Measurements from ENCODE around the gene ACP1.

The ACP1 gene

DNA sequence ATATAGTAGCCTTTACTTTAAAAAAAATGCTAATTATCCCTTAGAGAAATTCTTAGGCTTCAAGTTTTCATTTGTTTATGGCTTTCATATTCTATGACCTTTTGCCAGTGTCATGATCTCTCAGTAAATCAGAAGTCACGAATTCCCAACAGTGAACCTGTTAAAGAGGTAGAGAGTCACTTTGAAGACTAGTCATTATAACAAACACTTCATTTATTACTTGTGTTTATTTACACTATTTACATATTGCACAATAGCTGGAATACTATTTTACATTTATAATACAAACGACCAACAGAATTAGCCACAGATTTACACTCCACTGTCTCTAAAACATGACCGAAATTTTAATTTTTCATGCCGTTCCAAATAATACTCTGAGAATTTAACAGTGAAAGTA, 14.6 kb downstream of the ACP1 start:
- no peak overlapping the region for H4K8ac ChIP-seq (ENCODE audit: low read depth, low read length)
- H3K18ac ChIP-seq (ENCODE audit: low read length) = no peak overlapping the region
- H3K56ac ChIP-seq (ENCODE audit: low read length) = no peak overlapping the region
- WGBS (ENCODE audit: extremely low coverage, insufficient coverage, low lambda C conversion rate) = 100% methylated on average over 1 of the region's 4 CpGs
- H3K4me1 ChIP-seq (ENCODE audit: control insufficient read depth, low read depth, low read length) = peaks cover 6% of the 10 kb centered on the region
- DNase-seq = no peak
- no peaks in the 10 kb centered on the region for H3K27me3 ChIP-seq (ENCODE audit: insufficient read depth, low read length, poor library complexity)
- no peak overlapping the region for H3K23ac ChIP-seq (ENCODE audit: low read length)
- no peak overlapping the region for H2AK5ac ChIP-seq (ENCODE audit: low read length)
- H3K4me3 ChIP-seq (ENCODE audit: low read length) = no peak overlapping the region
- H3K4ac ChIP-seq (ENCODE audit: low read depth, low read length) = no peak overlapping the region
- H3K27ac ChIP-seq (ENCODE audit: low read depth, low read length) = no peak overlapping the region
- H2BK120ac ChIP-seq (ENCODE audit: low read depth, low read length) = no peak overlapping the region
- no peak overlapping the region for H3K9ac ChIP-seq (ENCODE audit: low read length)
- peaks cover 10% of the 10 kb centered on the region for H3K79me1 ChIP-seq (ENCODE audit: low read length)
- H3K36me3 ChIP-seq (ENCODE audit: control insufficient read depth, insufficient read depth, low read length) = peaks cover 14% of the 10 kb centered on the region
- no peak overlapping the region for H4K5ac ChIP-seq (ENCODE audit: low read length)
- no peak overlapping the region for H2BK5ac ChIP-seq (ENCODE audit: low read length)
- no peak overlapping the region for H3K4me2 ChIP-seq (ENCODE audit: low read length)
- peaks cover 8% of the 10 kb centered on the region for H3K79me2 ChIP-seq (ENCODE audit: control insufficient read depth, insufficient read depth, low read length)
- H2BK15ac ChIP-seq (replicated peaks; ENCODE audit: low read depth) = no peak overlapping the region

DNA sequence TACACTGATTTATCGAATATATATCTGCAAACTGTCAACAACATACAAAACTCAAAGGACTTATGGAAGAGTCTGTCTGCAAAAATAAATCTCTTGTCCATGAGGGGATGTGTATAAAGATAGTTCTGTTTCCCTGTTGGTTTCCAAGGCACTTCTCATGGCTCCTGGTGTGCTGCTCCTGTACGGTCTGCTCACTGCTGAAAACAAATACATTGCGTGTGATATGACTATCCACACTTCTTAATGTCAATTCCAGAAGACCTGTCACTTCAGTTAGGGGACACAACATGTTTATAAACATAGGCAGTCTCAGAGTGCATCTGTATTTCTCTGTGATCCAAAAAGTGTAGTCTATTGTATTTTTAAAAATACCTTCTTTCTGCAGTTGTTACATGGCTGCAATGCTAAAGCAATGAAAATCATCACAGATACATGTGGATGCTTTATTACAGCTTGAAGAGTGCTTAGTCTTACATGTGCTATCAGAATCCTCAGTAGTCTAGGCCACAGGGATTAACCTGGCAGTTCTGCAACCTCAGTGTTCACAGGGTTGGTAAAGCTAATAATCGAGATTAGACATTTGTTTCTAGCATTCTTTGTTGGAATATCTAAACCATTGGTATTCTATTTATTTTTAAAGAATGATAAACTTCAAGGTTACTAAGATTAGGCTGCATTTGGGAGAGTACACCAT, 15.4 kb downstream of the ACP1 start:
- Histone ChIP-seq H4K5ac (ENCODE audit: low read length) (no peak overlapping the region), H2BK15ac (replicated peaks; ENCODE audit: low read depth) (no peak overlapping the region), H3K56ac (ENCODE audit: low read length) (no peak overlapping the region), H3K4me1 (ENCODE audit: control insufficient read depth, low read depth, low read length) (peaks cover 10% of the 10 kb centered on the region), H3K79me2 (ENCODE audit: control insufficient read depth, insufficient read depth, low read length) (peaks cover 7% of the 10 kb centered on the region), H4K8ac (ENCODE audit: low read depth, low read length) (no peak overlapping the region), H3K36me3 (ENCODE audit: control insufficient read depth, insufficient read depth, low read length) (peaks cover 14% of the 10 kb centered on the region), H3K4me2 (ENCODE audit: low read length) (no peak overlapping the region), H3K27me3 (ENCODE audit: insufficient read depth, low read length, poor library complexity) (no peaks in the 10 kb centered on the region), H3K23ac (ENCODE audit: low read length) (no peak overlapping the region), H3K4me3 (ENCODE audit: low read length) (no peak overlapping the region), H3K4ac (ENCODE audit: low read depth, low read length) (no peak overlapping the region), H3K18ac (ENCODE audit: low read length) (no peak overlapping the region), H2BK120ac (ENCODE audit: low read depth, low read length) (no peak overlapping the region), H2AK5ac (ENCODE audit: low read length) (no peak overlapping the region), H3K9ac (ENCODE audit: low read length) (no peak overlapping the region), H3K79me1 (ENCODE audit: low read length) (peaks cover 10% of the 10 kb centered on the region), H2BK5ac (ENCODE audit: low read length) (no peak overlapping the region), H3K27ac (ENCODE audit: low read depth, low read length) (no peak overlapping the region)
- no peak for DNase-seq
- no CpG with 5 or more reads among the region's 4 CpGs for WGBS (ENCODE audit: extremely low coverage, insufficient coverage, low lambda C conversion rate)

DNA sequence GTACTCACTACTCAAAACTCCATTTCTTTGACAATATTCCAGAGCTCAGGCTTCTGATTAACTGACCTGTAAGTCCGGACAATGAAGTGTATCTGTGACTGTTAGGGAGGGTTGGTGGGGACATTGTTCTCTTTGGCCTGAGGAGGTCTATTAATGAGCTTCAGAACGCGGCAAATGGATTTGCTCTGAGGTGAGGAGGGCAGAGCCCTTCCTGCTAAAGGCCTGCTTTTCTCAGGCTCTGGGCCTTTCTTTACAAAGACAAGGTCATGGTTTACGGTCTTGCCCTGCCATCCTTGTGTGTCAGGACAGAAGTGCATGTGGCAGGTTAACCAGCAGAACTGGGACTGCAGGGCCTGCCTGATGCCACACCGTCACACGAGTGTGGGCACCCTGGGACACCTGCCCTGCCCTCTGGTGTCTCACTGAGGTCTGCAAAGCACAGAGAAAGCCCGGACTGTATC, 15.9 kb downstream of the ACP1 start:
- Histone ChIP-seq H3K79me2 (ENCODE audit: control insufficient read depth, insufficient read depth, low read length) (peaks cover 5% of the 10 kb centered on the region), H3K79me1 (ENCODE audit: low read length) (peaks cover 8% of the 10 kb centered on the region), H2BK15ac (replicated peaks; ENCODE audit: low read depth) (no peak overlapping the region), H3K4me1 (ENCODE audit: control insufficient read depth, low read depth, low read length) (peaks cover 10% of the 10 kb centered on the region), H2BK120ac (ENCODE audit: low read depth, low read length) (no peak overlapping the region), H4K5ac (ENCODE audit: low read length) (no peak overlapping the region), H2AK5ac (ENCODE audit: low read length) (no peak overlapping the region), H3K23ac (ENCODE audit: low read length) (no peak overlapping the region), H3K4me3 (ENCODE audit: low read length) (no peak overlapping the region), H3K27ac (ENCODE audit: low read depth, low read length) (no peak overlapping the region), H3K4me2 (ENCODE audit: low read length) (no peak overlapping the region), H3K4ac (ENCODE audit: low read depth, low read length) (no peak overlapping the region), H3K18ac (ENCODE audit: low read length) (no peak overlapping the region), H2BK5ac (ENCODE audit: low read length) (no peak overlapping the region), H3K9ac (ENCODE audit: low read length) (no peak overlapping the region), H3K56ac (ENCODE audit: low read length) (no peak overlapping the region), H3K36me3 (ENCODE audit: control insufficient read depth, insufficient read depth, low read length) (peaks cover 14% of the 10 kb centered on the region), H3K27me3 (ENCODE audit: insufficient read depth, low read length, poor library complexity) (no peaks in the 10 kb centered on the region), H4K8ac (ENCODE audit: low read depth, low read length) (no peak overlapping the region)
- DNase-seq = no peak
- no CpG with 5 or more reads among the region's 7 CpGs for whole genome bisulfite sequencing (ENCODE audit: extremely low coverage, insufficient coverage, low lambda C conversion rate)

DNA sequence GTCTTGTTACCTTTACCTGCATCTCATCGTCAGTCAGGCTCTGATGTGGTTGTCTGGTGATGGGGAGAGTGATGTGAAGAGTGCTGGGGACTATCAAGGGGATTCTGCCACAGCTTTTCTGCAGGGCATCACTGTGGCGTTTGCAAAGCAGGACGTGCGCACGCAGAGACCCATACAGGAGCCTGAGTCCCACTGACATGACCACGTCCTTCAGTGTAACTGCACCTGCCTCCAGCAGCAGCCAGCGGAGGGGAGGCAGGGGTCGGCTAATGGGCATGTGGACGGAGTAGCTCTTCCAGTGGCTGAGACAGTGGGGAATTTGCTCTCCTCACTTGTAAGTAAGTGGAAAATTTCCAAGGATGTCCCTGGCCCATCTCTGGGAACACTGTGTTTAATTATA, 16.6 kb downstream of the ACP1 start:
- Histone ChIP-seq H2BK5ac (ENCODE audit: low read length) (no peak overlapping the region), H2BK15ac (replicated peaks; ENCODE audit: low read depth) (no peak overlapping the region), H3K36me3 (ENCODE audit: control insufficient read depth, insufficient read depth, low read length) (peaks cover 12% of the 10 kb centered on the region), H3K27ac (ENCODE audit: low read depth, low read length) (no peak overlapping the region), H3K56ac (ENCODE audit: low read length) (no peak overlapping the region), H3K27me3 (ENCODE audit: insufficient read depth, low read length, poor library complexity) (no peaks in the 10 kb centered on the region), H3K4ac (ENCODE audit: low read depth, low read length) (no peak overlapping the region), H3K23ac (ENCODE audit: low read length) (no peak overlapping the region), H3K79me1 (ENCODE audit: low read length) (peaks cover 4% of the 10 kb centered on the region), H2AK5ac (ENCODE audit: low read length) (no peak overlapping the region), H3K4me2 (ENCODE audit: low read length) (no peak overlapping the region), H3K79me2 (ENCODE audit: control insufficient read depth, insufficient read depth, low read length) (peaks cover under 1% of the 10 kb centered on the region), H3K4me1 (ENCODE audit: control insufficient read depth, low read depth, low read length) (peaks cover 12% of the 10 kb centered on the region), H3K18ac (ENCODE audit: low read length) (no peak overlapping the region), H4K5ac (ENCODE audit: low read length) (no peak overlapping the region), H3K4me3 (ENCODE audit: low read length) (no peak overlapping the region), H4K8ac (ENCODE audit: low read depth, low read length) (no peak overlapping the region), H2BK120ac (ENCODE audit: low read depth, low read length) (no peak overlapping the region), H3K9ac (ENCODE audit: low read length) (no peak overlapping the region)
- WGBS (ENCODE audit: extremely low coverage, insufficient coverage, low lambda C conversion rate) = no CpG with 5 or more reads among the region's 9 CpGs
- no peak for DNase-seq

DNA sequence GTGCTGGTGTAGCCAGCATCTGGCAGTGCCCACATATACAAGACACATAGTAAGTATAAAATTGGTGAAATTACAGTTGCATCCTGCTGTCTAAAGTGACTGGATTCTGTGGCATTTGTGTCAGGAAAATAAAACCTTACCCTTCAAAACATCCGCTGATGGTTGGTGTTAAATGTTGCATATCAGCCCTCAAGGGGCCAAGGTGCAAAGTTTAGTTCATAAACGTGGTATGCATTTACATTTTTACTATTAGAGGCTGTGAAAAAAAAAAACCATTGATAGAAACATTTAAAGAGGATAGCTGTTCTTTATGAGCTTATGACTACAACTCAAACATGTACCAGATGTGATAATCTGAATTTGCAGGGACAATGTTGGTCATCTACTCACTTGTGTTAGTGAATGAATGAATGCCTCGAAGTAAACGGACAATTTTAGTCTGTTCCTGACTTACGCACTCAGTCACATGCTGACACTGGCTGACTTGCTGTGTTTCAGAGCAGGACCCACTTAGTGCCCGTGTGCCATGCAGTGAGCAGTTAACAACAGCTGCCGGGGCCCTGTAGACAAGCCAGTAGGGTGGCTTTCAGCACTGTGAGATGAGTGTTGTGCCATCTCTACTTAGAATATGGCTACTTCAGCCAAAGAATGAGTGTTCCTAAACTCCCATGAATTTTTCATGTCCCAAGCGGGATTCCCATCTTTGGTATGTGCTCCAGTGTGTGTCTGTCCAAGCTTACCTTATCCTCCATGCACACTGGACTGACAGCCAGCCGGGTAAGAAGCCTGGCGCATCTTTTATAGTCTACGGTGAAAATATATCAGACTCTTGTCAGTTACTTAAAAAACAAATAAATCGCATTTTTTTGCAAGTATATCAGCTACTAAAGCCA, 17.9 kb downstream of the ACP1 start:
- DNase-seq = no peak
- no CpG with 5 or more reads among the region's 12 CpGs for WGBS (ENCODE audit: extremely low coverage, insufficient coverage, low lambda C conversion rate)
- Histone ChIP-seq H3K56ac (ENCODE audit: low read length) (no peak overlapping the region), H2BK15ac (replicated peaks; ENCODE audit: low read depth) (no peak overlapping the region), H3K79me1 (ENCODE audit: low read length) (peaks cover 2% of the 10 kb centered on the region), H2BK5ac (ENCODE audit: low read length) (no peak overlapping the region), H3K36me3 (ENCODE audit: control insufficient read depth, insufficient read depth, low read length) (peaks cover 9% of the 10 kb centered on the region), H4K8ac (ENCODE audit: low read depth, low read length) (no peak overlapping the region), H3K23ac (ENCODE audit: low read length) (no peak overlapping the region), H3K9ac (ENCODE audit: low read length) (no peak overlapping the region), H3K79me2 (ENCODE audit: control insufficient read depth, insufficient read depth, low read length) (no peaks in the 10 kb centered on the region), H3K4me3 (ENCODE audit: low read length) (no peak overlapping the region), H4K5ac (ENCODE audit: low read length) (no peak overlapping the region), H3K27me3 (ENCODE audit: insufficient read depth, low read length, poor library complexity) (no peaks in the 10 kb centered on the region), H2BK120ac (ENCODE audit: low read depth, low read length) (no peak overlapping the region), H3K18ac (ENCODE audit: low read length) (no peak overlapping the region), H3K27ac (ENCODE audit: low read depth, low read length) (no peak overlapping the region), H3K4me2 (ENCODE audit: low read length) (no peak overlapping the region), H3K4ac (ENCODE audit: low read depth, low read length) (no peak overlapping the region), H3K4me1 (ENCODE audit: control insufficient read depth, low read depth, low read length) (peaks cover 12% of the 10 kb centered on the region), H2AK5ac (ENCODE audit: low read length) (no peak overlapping the region)
